ENCODE results near the gene TF.

Gene TF

DNA sequence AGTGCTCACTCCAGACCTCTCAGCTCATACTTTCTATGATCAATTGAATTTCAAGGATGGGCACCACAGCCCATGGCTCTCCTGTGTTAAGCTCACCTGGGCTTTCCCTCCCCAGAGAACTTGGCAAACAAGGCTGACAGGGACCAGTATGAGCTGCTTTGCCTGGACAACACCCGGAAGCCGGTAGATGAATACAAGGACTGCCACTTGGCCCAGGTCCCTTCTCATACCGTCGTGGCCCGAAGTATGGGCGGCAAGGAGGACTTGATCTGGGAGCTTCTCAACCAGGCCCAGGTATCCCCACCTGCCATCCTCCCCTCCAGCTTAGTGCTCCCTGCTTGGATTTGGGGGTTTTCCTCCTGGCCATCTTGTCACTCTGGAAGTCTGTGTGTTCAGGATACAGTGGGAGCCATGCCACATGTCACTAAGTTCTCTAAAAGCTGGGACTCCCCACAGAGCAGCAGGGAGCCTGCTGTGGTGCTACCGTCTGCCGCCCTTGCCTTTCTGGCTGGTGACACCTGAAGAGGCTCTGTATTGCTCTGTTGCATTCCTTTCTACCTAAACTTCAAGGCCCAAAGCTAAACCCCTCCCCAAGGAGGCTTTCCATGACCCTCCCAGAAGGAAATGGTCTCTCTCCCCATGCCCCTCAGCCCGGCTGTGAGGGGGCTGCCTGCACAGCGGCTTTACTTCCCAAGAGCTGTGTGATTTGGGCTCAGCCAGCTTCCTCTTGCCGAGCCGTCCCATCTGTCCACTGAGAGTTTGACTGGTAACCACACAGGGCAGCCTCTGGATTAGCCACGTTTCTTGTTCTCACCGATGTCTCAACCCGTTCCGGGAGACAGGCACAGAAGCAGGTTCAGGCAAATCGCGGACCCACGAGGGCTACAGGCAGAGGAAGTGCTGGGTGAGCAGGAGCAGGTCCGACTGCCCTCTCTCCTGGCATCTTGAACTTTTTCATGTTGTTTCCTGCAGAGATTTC lies 10.8 kb downstream of the TF start:
- TF ChIP-seq, protein P1, sequence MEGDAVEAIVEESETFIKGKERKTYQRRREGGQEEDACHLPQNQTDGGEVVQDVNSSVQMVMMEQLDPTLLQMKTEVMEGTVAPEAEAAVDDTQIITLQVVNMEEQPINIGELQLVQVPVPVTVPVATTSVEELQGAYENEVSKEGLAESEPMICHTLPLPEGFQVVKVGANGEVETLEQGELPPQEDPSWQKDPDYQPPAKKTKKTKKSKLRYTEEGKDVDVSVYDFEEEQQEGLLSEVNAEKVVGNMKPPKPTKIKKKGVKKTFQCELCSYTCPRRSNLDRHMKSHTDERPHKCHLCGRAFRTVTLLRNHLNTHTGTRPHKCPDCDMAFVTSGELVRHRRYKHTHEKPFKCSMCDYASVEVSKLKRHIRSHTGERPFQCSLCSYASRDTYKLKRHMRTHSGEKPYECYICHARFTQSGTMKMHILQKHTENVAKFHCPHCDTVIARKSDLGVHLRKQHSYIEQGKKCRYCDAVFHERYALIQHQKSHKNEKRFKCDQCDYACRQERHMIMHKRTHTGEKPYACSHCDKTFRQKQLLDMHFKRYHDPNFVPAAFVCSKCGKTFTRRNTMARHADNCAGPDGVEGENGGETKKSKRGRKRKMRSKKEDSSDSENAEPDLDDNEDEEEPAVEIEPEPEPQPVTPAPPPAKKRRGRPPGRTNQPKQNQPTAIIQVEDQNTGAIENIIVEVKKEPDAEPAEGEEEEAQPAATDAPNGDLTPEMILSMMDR (IDR thresholded peaks at IDR 0.05; ENCODE audit: insufficient read depth, low read length, missing control alignments), result no peak
- ChIA-PET POLR2A (no interaction called here), CTCF (no interaction called here)
- no peak for DNase-seq (ENCODE audit: low read depth, low spot score)
- no peak overlapping the region for H3K4me3 ChIP-seq (ENCODE audit: low read depth, low read length)

DNA sequence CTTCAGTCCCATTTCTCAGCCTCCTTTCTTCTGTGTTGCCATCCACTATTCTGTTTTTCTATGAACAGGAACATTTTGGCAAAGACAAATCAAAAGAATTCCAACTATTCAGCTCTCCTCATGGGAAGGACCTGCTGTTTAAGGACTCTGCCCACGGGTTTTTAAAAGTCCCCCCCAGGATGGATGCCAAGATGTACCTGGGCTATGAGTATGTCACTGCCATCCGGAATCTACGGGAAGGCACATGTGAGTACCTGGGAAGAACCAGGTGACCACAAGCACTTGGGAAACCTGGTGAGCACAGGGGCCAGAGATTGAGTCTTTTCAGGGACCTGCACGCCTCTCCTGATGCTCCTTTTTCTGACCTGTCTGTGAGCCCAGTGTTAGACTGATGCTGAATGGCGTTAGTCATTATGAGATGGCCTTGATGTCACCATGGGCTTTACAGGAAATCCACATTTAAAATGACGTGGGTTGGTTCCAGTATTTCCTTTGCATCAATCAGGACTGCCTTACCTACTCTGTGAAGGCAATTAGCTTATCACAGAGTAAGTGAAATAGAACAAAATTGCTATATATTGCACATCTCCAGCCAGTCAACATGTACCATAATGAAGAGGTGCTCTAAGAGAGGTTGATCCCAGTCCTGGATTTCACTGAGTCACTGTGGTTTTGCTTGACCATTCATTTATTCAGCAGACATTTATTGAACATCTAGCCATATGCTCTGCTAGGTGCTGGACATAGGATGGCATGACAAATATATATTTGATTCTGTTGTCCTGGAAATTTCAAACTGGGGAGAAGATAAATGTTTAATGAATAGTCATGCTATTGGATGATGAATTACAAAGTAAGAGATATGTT lies 11.7 kb downstream of the TF start:
- H3K4me3 ChIP-seq (ENCODE audit: low read depth, low read length), result no peak overlapping the region
- TF ChIP-seq, protein P1 (IDR thresholded peaks at IDR 0.05; ENCODE audit: insufficient read depth, low read length, missing control alignments), result no peak
- POLR2A ChIA-PET, result no interaction called here
- CTCF ChIA-PET, result no interaction called here
- no peak for DNase-seq (ENCODE audit: low read depth, low spot score)

DNA sequence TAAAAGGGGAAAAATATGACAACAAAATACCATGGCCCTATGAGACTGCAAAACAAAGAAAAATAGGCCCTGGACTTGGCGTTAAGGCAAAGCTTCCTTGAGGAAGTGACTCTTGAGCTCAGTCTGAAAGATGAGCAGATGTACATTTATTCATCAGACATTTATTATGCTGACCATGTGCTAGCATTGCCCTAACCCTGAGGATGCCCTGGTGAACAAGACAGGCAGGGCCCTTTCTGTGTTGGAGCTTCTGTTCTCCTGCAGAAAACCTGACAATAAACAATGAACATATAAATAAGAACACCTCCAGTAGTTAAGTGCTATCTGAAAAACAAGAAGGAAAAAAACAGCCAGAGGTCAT lies 12.4 kb downstream of the TF start:
- TF ChIP-seq, protein P1 (IDR thresholded peaks at IDR 0.05; ENCODE audit: insufficient read depth, low read length, missing control alignments), result no peak
- H3K4me3 ChIP-seq (ENCODE audit: low read depth, low read length), result no peak overlapping the region
- DNase-seq (ENCODE audit: low read depth, low spot score), result no peak
- POLR2A ChIA-PET, result no interaction called here
- CTCF ChIA-PET, result no interaction called here

DNA sequence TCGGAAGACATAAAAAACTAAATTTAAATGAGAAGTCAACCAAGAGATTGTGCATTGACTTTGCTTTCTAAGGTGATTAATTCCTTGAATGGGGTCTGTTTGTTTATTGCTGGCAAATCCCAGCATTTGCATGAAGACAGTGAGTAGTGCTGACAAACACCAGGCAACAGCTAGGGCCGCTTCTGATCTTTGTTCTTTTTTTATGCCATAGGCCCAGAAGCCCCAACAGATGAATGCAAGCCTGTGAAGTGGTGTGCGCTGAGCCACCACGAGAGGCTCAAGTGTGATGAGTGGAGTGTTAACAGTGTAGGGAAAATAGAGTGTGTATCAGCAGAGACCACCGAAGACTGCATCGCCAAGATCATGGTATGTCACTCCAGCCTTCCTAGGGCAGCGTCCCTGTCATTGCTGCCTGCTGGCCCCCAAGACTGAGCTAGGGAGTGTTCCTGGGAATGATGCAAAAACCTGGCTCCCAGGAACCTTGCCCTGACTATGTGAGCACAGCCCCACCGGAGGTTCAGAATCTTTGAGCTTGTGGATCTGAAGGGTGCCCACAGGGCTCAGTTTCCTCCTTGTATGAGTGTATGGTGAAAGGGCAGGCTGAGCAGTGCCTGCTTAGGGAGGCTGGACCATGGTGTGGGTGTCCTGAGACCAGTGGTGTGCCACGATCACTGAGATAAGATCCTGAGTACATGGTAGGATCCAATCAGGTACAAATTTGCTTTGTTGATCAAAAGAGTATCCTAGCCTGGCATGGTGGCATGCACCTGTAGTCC lies 13.0 kb downstream of the TF start:
- TF ChIP-seq, protein P1 (IDR thresholded peaks at IDR 0.05; ENCODE audit: insufficient read depth, low read length, missing control alignments), result no peak
- ChIA-PET CTCF (no interaction called here), POLR2A (no interaction called here)
- H3K4me3 ChIP-seq (ENCODE audit: low read depth, low read length), result no peak overlapping the region
- DNase-seq (ENCODE audit: low read depth, low spot score), result no peak

DNA sequence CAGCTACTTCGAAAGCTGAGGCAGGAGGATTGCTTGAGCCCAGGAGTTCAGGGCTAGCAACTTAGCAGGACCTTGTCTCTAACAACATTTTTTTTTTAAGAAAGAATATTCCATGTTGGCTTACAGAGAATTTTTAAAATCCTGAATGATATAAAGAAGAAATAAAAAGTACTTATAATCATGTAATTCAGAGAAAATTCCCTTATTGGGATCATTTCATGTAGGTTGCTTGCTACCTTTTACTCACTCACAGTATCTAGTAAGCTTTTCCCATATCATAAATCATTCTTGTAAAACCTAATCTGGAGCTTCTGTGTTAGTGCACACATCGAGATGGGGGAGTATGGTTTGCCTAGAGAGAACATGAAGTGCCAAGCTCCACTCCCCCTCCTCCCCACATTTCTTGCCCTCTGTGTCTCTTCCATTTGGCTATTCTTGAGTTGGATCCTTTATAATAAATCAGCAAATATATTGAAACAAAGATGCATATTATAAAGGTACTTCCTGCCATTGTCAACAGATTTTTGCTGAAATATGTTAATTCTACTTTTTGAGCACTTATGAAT lies 13.6 kb downstream of the TF start:
- no peak overlapping the region for H3K4me3 ChIP-seq (ENCODE audit: low read depth, low read length)
- DNase-seq (ENCODE audit: low read depth, low spot score), result no peak
- TF ChIP-seq, protein P1 (IDR thresholded peaks at IDR 0.05; ENCODE audit: insufficient read depth, low read length, missing control alignments), result no peak
- CTCF ChIA-PET, result no interaction called here
- POLR2A ChIA-PET, result no interaction called here

All from AG04449 (cell line).